PFSK-1 (cell line): ENCODE data around the gene CDKN2D.

Experiments used
- FOXP2 ChIP-seq: optimal IDR thresholded peaks from 2 replicates; pipeline ENCODE3; 2011; ENCODE audit warnings: borderline replicate concordance, control low read depth, inconsistent platforms; ENCODE audit not compliant: insufficient read depth; ENCODE audit errors: extremely low read length, extremely low read depth
- POLR2AphosphoS5 ChIP-seq: IDR thresholded peaks from 2 replicates; pipeline ENCODE4 v1.6.1; 2012; ENCODE audit warnings: low read depth, mild to moderate bottlenecking, control low read depth, low read length, moderate library complexity
- SIN3A ChIP-seq: IDR thresholded peaks from 2 replicates; pipeline ENCODE4 v1.6.1; 2012; ENCODE audit warnings: mild to moderate bottlenecking, low read length, moderate library complexity, borderline replicate concordance; ENCODE audit not compliant: insufficient read depth
- TAF1 ChIP-seq: IDR thresholded peaks from 2 replicates; pipeline ENCODE4 v1.6.1; 2012; ENCODE audit warnings: low read length, control low read depth, borderline replicate concordance; ENCODE audit not compliant: insufficient read depth
- TF ChIP-seq, protein P1 (sequence below), 2 experiments: IDR thresholded peaks; 2 replicates each; pipeline versions ENCODE4 v1.6.1 to v1.8.0; 2011 to 2012; ENCODE audit warnings: low read depth in 2 of 2, low read length in 2 of 2, control low read depth in 1 of 2, inconsistent platforms in 1 of 2, mild to moderate bottlenecking in 1 of 2, moderate library complexity in 1 of 2; ENCODE audit not compliant: insufficient read depth in 1 of 2

The CDKN2D gene

DNA sequence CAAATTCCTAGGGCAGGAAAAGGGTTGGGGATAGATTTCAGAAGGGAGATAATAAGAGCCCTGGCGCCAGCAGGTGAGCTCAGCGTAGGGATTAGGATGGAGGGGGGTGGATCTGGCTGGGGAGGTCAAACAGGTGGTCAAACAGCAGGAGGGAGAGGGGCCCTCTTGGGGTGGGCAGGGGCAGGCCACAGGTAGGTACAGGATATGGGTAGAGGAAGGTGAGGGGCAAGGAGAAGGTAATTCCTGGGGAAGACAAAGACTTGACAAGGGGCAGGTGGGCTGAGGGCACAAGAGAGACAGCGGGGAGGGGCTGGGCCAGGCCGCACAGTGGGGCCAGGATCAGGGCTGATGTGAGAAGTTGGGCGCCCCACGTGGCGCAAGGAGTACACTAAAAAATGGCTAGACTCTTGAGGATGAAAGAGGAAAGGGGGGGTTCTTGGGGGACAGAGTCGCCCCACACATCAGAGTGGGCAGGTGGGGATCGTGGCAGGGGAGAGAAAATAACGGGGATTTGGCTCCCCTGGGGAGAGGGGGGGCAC, 3.7 kb downstream of the CDKN2D start:
- TF ChIP-seq TAF1: no peak

DNA sequence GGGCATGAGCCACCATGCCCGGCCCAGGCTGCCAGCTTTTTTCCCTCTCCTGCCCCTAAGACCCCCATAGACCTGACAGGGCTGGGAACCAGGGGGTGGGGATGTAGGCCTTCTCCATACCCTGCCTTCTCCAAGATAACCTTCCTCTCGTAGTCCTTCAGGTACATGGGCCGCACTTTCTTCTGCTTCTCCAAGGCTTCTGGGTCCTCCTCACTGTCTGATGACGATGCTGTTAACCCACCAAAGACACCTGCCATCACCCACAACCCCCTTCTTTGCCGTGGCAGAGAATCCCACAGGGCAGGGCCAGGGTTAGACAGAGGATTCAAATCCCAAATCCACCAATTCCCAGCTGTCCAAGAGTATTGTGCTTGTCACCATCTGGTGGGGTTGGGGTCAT, 6.2 kb downstream of the CDKN2D start:
- TF ChIP-seq, protein P1, sequence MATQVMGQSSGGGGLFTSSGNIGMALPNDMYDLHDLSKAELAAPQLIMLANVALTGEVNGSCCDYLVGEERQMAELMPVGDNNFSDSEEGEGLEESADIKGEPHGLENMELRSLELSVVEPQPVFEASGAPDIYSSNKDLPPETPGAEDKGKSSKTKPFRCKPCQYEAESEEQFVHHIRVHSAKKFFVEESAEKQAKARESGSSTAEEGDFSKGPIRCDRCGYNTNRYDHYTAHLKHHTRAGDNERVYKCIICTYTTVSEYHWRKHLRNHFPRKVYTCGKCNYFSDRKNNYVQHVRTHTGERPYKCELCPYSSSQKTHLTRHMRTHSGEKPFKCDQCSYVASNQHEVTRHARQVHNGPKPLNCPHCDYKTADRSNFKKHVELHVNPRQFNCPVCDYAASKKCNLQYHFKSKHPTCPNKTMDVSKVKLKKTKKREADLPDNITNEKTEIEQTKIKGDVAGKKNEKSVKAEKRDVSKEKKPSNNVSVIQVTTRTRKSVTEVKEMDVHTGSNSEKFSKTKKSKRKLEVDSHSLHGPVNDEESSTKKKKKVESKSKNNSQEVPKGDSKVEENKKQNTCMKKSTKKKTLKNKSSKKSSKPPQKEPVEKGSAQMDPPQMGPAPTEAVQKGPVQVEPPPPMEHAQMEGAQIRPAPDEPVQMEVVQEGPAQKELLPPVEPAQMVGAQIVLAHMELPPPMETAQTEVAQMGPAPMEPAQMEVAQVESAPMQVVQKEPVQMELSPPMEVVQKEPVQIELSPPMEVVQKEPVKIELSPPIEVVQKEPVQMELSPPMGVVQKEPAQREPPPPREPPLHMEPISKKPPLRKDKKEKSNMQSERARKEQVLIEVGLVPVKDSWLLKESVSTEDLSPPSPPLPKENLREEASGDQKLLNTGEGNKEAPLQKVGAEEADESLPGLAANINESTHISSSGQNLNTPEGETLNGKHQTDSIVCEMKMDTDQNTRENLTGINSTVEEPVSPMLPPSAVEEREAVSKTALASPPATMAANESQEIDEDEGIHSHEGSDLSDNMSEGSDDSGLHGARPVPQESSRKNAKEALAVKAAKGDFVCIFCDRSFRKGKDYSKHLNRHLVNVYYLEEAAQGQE (IDR thresholded peaks at IDR 0.05; ENCODE audit: insufficient read depth in 1 of 2, low read depth in 2 of 2, low read length in 2 of 2): no peak
- no peak for TF ChIP-seq TAF1
- no peak for TF ChIP-seq POLR2AphosphoS5
- TF ChIP-seq FOXP2: no peak
- no peak for TF ChIP-seq SIN3A

- TF ChIP-seq POLR2AphosphoS5 (no peak), TAF1 (no peak), FOXP2 (no peak), SIN3A (no peak)
- TF ChIP-seq, protein P1 (IDR thresholded peaks at IDR 0.05; ENCODE audit: insufficient read depth in 1 of 2, low read depth in 2 of 2, low read length in 2 of 2): no peak
Measured at GRCh38 chr19:10560154-10560553, 8.6 kb downstream of the CDKN2D start.

GRCh38 chr19:10557603-10558197, 11.1 kb downstream of the CDKN2D start:
- TF ChIP-seq, protein P1 (IDR thresholded peaks at IDR 0.05; ENCODE audit: insufficient read depth in 1 of 2, low read depth in 2 of 2, low read length in 2 of 2): no peak
- TF ChIP-seq TAF1 (no peak), FOXP2 (no peak), POLR2AphosphoS5 (no peak), SIN3A (no peak)

GRCh38 chr19:10555610-10555973, 13.2 kb downstream of the CDKN2D start:
- TF ChIP-seq TAF1 (no peak), SIN3A (no peak), POLR2AphosphoS5 (no peak), FOXP2 (no peak)
- TF ChIP-seq, protein P1 (IDR thresholded peaks at IDR 0.05; ENCODE audit: insufficient read depth in 1 of 2, low read depth in 2 of 2, low read length in 2 of 2): no peak
